B cell (primary cell): ENCODE results near the gene ARFIP2. TPM values are rescaled to one million over a fixed set of nuclear protein-coding genes. Genes with fewer than 3 reads are reported as not detected.

Experiments used
- ATAC-seq: fragments of 200-7000 bp; cut with Tn5 transposase; one replicate; pipeline ENCODE4 v1.10.0; 2021; ENCODE audit warnings: low read depth, mild to moderate bottlenecking, moderate number of reproducible peaks, moderate library complexity
- CTCF ChIA-PET: fragments of 350-600 bp; sonication (Branson Sonifier 250); formaldehyde crosslinking; loops from one replicate; lab custom pipeline; 2021; ENCODE audit warnings: antibody characterized with exemption, inconsistent platforms; lab: Charles Lee
- POLR2A ChIA-PET: fragments of 350-600 bp; sonication (Branson Sonifier 250); formaldehyde crosslinking; loops from one replicate; lab custom pipeline; 2021; ENCODE audit warnings: antibody characterized with exemption; lab: Charles Lee
- DNase-seq: peaks from one replicate; pipeline ENCODE4 v3.0.0; 2013
- H2AFZ ChIP-seq: 2 replicates; pipeline ENCODE4 v1.6.1; 2012; ENCODE audit warnings: mild to moderate bottlenecking, low read depth, low read length; ENCODE audit not compliant: insufficient read depth, poor library complexity, severe bottlenecking
- H3K27ac ChIP-seq, 2 donors: 1 replicate in 1 of 2; 2 replicates in 1 of 2; pipeline ENCODE4 v1.5.1; 2012 to 2013; ENCODE audit warnings: low read length in 2 of 2, mild to moderate bottlenecking in 2 of 2, moderate library complexity in 1 of 2
- H3K27me3 ChIP-seq, 4 experiments: fragments of 200-600 bp in 1 of 4; sonication (generic) in 1 of 4; replicated peaks in 1 of 4; 1 replicate in 2 of 4; 2 replicates in 2 of 4; pipeline versions ENCODE4 v1.6.1 to v1.7.0; 2013 to 2016; ENCODE audit warnings: low read length in 3 of 4, mild to moderate bottlenecking in 2 of 4, mixed read lengths in 1 of 4, moderate library complexity in 1 of 4; ENCODE audit not compliant: insufficient read depth in 4 of 4, control insufficient read depth in 3 of 4; ENCODE audit errors: control extremely low read depth in 1 of 4
- H3K36me3 ChIP-seq, 2 experiments: replicated peaks in 1 of 2; 1 replicate in 1 of 2; 2 replicates in 1 of 2; pipeline versions ENCODE4 v1.6.1 to v1.7.1; 2013; ENCODE audit warnings: low read length in 1 of 2; ENCODE audit not compliant: insufficient read depth in 2 of 2, control insufficient read depth in 1 of 2; ENCODE audit errors: control extremely low read depth in 1 of 2, extremely low read depth in 1 of 2
- H3K4me1 ChIP-seq, 2 donors: fragments of 200-600 bp in 1 of 2; sonication (generic) in 1 of 2; 1 replicate in 1 of 2; 2 replicates in 1 of 2; pipeline versions ENCODE4 v1.5.1 to v1.6.1; 2013 to 2017; ENCODE audit warnings: low read length in 2 of 2; ENCODE audit not compliant: control insufficient read depth in 2 of 2, insufficient read depth in 2 of 2
- H3K4me2 ChIP-seq: replicated peaks from 2 replicates; pipeline ENCODE3; 2012; ENCODE audit warnings: mild to moderate bottlenecking, low read depth, low read length; ENCODE audit not compliant: poor library complexity, severe bottlenecking
- H3K4me3 ChIP-seq, 5 experiments: fragments of 200-600 bp in 1 of 5; sonication (generic) in 1 of 5; 1 replicate in 3 of 5; 2 replicates in 2 of 5; pipeline versions ENCODE4 v1.5.1 to v1.7.0; 2011 to 2016; ENCODE audit warnings: low read length in 4 of 5, mild to moderate bottlenecking in 4 of 5, low read depth in 2 of 5, control low read depth in 1 of 5, moderate library complexity in 1 of 5; ENCODE audit not compliant: insufficient read depth in 1 of 5; ENCODE audit errors: control extremely low read depth in 1 of 5, extremely low read depth in 1 of 5
- H3K79me2 ChIP-seq: fragments of 200-600 bp; sonication (generic); one replicate; pipeline ENCODE4 v1.6.0; 2016; ENCODE audit warnings: low read length; ENCODE audit not compliant: control insufficient read depth, insufficient read depth
- H3K9ac ChIP-seq: fragments of 200-600 bp; sonication (generic); 2 replicates; pipeline ENCODE4 v1.6.1; 2017; ENCODE audit warnings: mild to moderate bottlenecking, low read length, moderate library complexity
- H3K9me3 ChIP-seq, 3 donors: one replicate each; pipeline versions ENCODE4 v1.6.1 to v1.7.1; 2013; ENCODE audit warnings: low read length in 2 of 3; ENCODE audit not compliant: control insufficient read depth in 2 of 3, insufficient read depth in 1 of 3; ENCODE audit errors: control extremely low read depth in 1 of 3
- H4K20me1 ChIP-seq: 2 replicates; pipeline ENCODE4 v1.6.0; 2012; ENCODE audit warnings: mild to moderate bottlenecking, low read length; ENCODE audit not compliant: insufficient read depth, control insufficient read depth, poor library complexity, severe bottlenecking
- H3K27ac Mint-ChIP-seq: one replicate; pipeline ENCODE4 v1.8.0; 2021; ENCODE audit warnings: mixed read lengths
- H3K27me3 Mint-ChIP-seq: one replicate; pipeline ENCODE4 v1.8.0; 2021; ENCODE audit warnings: mixed read lengths
- H3K4me1 Mint-ChIP-seq: one replicate; pipeline ENCODE4 v1.8.0; 2021; ENCODE audit warnings: mixed read lengths
- H3K4me3 Mint-ChIP-seq: one replicate; pipeline ENCODE4 v1.8.0; 2021; ENCODE audit warnings: mixed read lengths
- H3K9me3 Mint-ChIP-seq: one replicate; pipeline ENCODE4 v1.8.0; 2022; ENCODE audit warnings: mixed read lengths; ENCODE audit not compliant: insufficient read depth
- EZH2 ChIP-seq: IDR thresholded peaks from 2 replicates; pipeline ENCODE4 v1.6.1; 2012; ENCODE audit warnings: borderline replicate concordance, low read depth, mild to moderate bottlenecking, moderate library complexity, low read length; ENCODE audit not compliant: insufficient read depth, poor library complexity, severe bottlenecking
- WGBS: methylation state at CpG from one replicate; pipeline ENCODE4 v1.1.5; 2013; ENCODE audit warnings: missing lambda C conversion rate; ENCODE audit not compliant: insufficient coverage; 5-methylcytosine and 5-hydroxymethylcytosine counted together
- intact Hi-C: fragments of 100-400 bp; cut with micrococcal nuclease; formaldehyde crosslinking; loops from one replicate; pipeline ENCODE4 v1.10.0; 2022
- polyA plus RNA-seq: library from polyadenylated mRNA; depleted of rRNA; stranded (reverse); fragments of >200 nt; gene quantifications from 2 replicates; pipeline ENCODE4 v1.2.3, GENCODE V29; 2012
- total RNA-seq, 2 donors: library from RNA; stranded (reverse); fragments of 120-200 nt in 1 of 2; gene quantifications; 1 replicate in 1 of 2; 2 replicates in 1 of 2; pipeline versions ENCODE4 v1.2.3 to v1.2.4, GENCODE V29; 2013 to 2022
- TF ChIP-seq, protein P1 (sequence below): fragments of 200-600 bp; IDR thresholded peaks from one replicate; pipeline ENCODE4 v1.8.0; 2022; ENCODE audit warnings: antibody characterized with exemption, mild to moderate bottlenecking

Gene ARFIP2
- total and polyA plus RNA-seq, 2 donors (not counting 1 experiment from before 2014, with no cell fraction given): 47.5 to 54.5 TPM

DNA sequence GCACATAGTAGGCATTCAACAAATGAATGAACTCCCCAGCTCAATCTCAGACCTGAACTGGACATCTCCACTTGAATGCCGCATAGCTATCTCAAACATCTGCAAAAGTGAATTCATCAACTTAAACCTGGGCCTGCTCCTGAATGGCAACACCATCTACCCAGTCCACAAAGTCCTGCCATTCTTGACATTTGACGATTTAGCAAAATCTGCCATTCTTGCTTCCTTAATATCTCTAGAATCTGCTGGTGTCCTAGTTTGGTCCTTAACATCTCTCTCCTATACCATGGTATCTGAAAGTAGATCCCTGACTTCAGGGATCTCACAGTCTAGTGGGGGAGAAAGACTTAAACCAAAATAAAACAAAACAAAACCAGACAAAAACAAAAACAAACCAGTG is 28.0 kb downstream of the ARFIP2 start:
- H3K4me1 Mint-ChIP-seq: no peaks in the 10 kb centered on the region
- CTCF ChIA-PET: interaction anchor here (1.0 to 2.1 kb wide), 5 partner anchors 8 to 74 kb away, joined by 3 to 9 read pairs (median 5); no protein-coding TSS in a partner anchor
- H3K4me2 ChIP-seq: no peak overlapping the region
- H3K27ac ChIP-seq: no peak overlapping the region
- H3K27me3 ChIP-seq: no peaks in the 10 kb centered on the region
- ATAC-seq (no peak), DNase-seq (no peak)
- no peak overlapping the region for H2AFZ ChIP-seq
- intact Hi-C loops: no loop called here
- no peak for TF ChIP-seq EZH2
- TF ChIP-seq, protein P1, sequence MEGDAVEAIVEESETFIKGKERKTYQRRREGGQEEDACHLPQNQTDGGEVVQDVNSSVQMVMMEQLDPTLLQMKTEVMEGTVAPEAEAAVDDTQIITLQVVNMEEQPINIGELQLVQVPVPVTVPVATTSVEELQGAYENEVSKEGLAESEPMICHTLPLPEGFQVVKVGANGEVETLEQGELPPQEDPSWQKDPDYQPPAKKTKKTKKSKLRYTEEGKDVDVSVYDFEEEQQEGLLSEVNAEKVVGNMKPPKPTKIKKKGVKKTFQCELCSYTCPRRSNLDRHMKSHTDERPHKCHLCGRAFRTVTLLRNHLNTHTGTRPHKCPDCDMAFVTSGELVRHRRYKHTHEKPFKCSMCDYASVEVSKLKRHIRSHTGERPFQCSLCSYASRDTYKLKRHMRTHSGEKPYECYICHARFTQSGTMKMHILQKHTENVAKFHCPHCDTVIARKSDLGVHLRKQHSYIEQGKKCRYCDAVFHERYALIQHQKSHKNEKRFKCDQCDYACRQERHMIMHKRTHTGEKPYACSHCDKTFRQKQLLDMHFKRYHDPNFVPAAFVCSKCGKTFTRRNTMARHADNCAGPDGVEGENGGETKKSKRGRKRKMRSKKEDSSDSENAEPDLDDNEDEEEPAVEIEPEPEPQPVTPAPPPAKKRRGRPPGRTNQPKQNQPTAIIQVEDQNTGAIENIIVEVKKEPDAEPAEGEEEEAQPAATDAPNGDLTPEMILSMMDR: no peak
- H3K4me1 ChIP-seq: no peaks in the 10 kb centered on the region
- no peaks in the 10 kb centered on the region for H3K27me3 Mint-ChIP-seq
- H3K36me3 ChIP-seq: peaks cover 0 to 23% of the 10 kb centered on the region in 2 experiments
- H3K9me3 Mint-ChIP-seq: no peaks in the 10 kb centered on the region
- POLR2A ChIA-PET: no interaction called here
- H3K9ac ChIP-seq: no peak overlapping the region
- no peak overlapping the region for H3K4me3 ChIP-seq
- no peaks in the 10 kb centered on the region for H4K20me1 ChIP-seq
- H3K27ac Mint-ChIP-seq: no peak overlapping the region
- H3K4me3 Mint-ChIP-seq: no peak overlapping the region
- WGBS: 100% methylated on average over 2 of the region's 2 CpGs
- no peaks in the 10 kb centered on the region for H3K79me2 ChIP-seq
- no peaks in the 10 kb centered on the region for H3K9me3 ChIP-seq

DNA sequence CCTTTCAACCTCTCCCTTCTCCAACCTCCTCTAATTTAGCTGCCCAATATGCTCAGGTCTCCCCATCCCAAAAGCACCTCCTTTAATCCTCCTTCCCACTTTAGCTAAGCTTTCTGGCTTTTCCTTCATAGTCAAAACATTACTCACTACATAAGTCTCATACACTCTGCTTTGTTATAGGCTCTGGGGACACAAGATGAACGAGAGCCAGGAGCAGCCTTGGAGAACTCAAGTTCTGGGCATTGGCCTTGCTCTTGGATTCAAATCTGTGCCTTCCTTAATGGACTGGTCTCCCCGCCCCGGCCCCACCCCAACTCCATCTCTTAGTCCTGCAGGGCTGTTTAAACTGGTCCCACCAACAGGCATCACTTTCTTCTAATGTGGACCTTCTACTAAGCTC is 28.9 kb downstream of the ARFIP2 start:
- Histone ChIP-seq H3K4me1 (no peaks in the 10 kb centered on the region), H4K20me1 (no peaks in the 10 kb centered on the region), H3K79me2 (no peaks in the 10 kb centered on the region), H3K27ac (no peak overlapping the region), H2AFZ (no peak overlapping the region), H3K9ac (no peak overlapping the region), H3K4me2 (no peak overlapping the region), H3K27me3 (no peaks in the 10 kb centered on the region), H3K36me3 (peaks cover 0 to 23% of the 10 kb centered on the region in 2 experiments), H3K4me3 (no peak overlapping the region), H3K9me3 (no peaks in the 10 kb centered on the region)
- no peak for DNase-seq
- ChIA-PET CTCF (interaction anchor here (1.0 to 1.6 kb wide), 3 partner anchors 9 to 73 kb away, joined by 3 to 7 read pairs (median 4); no protein-coding TSS in a partner anchor), POLR2A (no interaction called here)
- H3K4me3 Mint-ChIP-seq: no peak overlapping the region
- TF ChIP-seq, protein P1: no peak
- no peak for TF ChIP-seq EZH2
- no peaks in the 10 kb centered on the region for H3K9me3 Mint-ChIP-seq
- no peak overlapping the region for H3K27ac Mint-ChIP-seq
- no peaks in the 10 kb centered on the region for H3K4me1 Mint-ChIP-seq
- intact Hi-C loops: no loop called here
- WGBS: 89% methylated on average over 3 of the region's 3 CpGs
- H3K27me3 Mint-ChIP-seq: no peaks in the 10 kb centered on the region
- ATAC-seq: no peak
